GM13977 (cell line): ENCODE data around the gene TUBA4B.

ENCODE experiments used
- DNase-seq: peaks from one replicate; pipeline ENCODE4 v3.0.0; 2012; ENCODE audit warnings: low spot score
- CTCF ChIP-seq: IDR thresholded peaks from 2 replicates; pipeline ENCODE4 v1.5.1; 2012; ENCODE audit warnings: mild to moderate bottlenecking, control low read depth; ENCODE audit not compliant: insufficient read depth; ENCODE audit errors: extremely low read depth, missing control alignments
- in situ Hi-C: fragments of 300-500 bp; cut with MboI; formaldehyde crosslinking; loops from one replicate; pipeline ENCODE4 v1.12.0; 2022; ENCODE audit warnings: low sequenced_read_pairs, low pct_unique_long_range_greater_than_20kb, mixed read lengths, inconsistent platforms; ENCODE audit not compliant: unreplicated experiment

The TUBA4B gene

GRCh38 chr2:219252900-219253752 is at the start of gene TUBA4B:
Gene TUBA4B (plus strand): TSS chr2:219253243. CDS start chr2:219253408, 165 bp downstream.
- DNase-seq = peak; percentile 49
- TF ChIP-seq CTCF = no peak
- in situ Hi-C loops = no loop called here

GRCh38 chr2:219204425-219205164 is 48.4 kb upstream of the TUBA4B start:
- in situ Hi-C loops = loop anchor here (5.0 kb wide), 1 partner anchor 32 kb away; the partner anchor contains the start of gene SLC23A3
- no peak for TF ChIP-seq CTCF
- no peak for DNase-seq

GRCh38 chr2:219205165-219205538 is 47.9 kb upstream of the TUBA4B start:
- in situ Hi-C loops = loop anchor here (5.0 kb wide), 1 partner anchor 33 kb away; the partner anchor contains the start of gene SLC23A3
- TF ChIP-seq CTCF = no peak
- DNase-seq = no peak

GRCh38 chr2:219205981-219206327 is 47.1 kb upstream of the TUBA4B start:
- no peak for TF ChIP-seq CTCF
- in situ Hi-C loops = loop anchor here (5.0 kb wide), 1 partner anchor 34 kb away; the partner anchor contains the start of gene SLC23A3
- DNase-seq = no peak

GRCh38 chr2:219206328-219207133 is 46.5 kb upstream of the TUBA4B start, which contains the start of gene ZFAND2B:
Gene ZFAND2B (plus strand): TSS chr2:219206782. CDS start chr2:219206988, 206 bp downstream.
- in situ Hi-C loops = loop anchor here (5.0 kb wide), 1 partner anchor 34 kb away; the partner anchor contains the start of gene SLC23A3
- peak; percentile 99 for DNase-seq
- no peak for TF ChIP-seq CTCF
